ENCODE measurements around the gene LYPLAL1. TPM values are rescaled to one million over a fixed set of nuclear protein-coding genes. Genes with fewer than 3 reads are reported as not detected.

LYPLAL1 gene
- 10 to 100 TPM; 54.5 to 68.4 (median 60.5) TPM for polyA plus RNA-seq (ENCODE audit: insufficient read length in 3 of 3)

GRCh38 chr1:219173758-219174459 is at the start of gene LYPLAL1:
Gene LYPLAL1, plus strand, starts transcription at chr1:219173878. Its CDS starts 13 bp downstream, at chr1:219173891.
- DNase-seq (ENCODE audit: low read depth in 3 of 3, low spot score in 2 of 3): peak; percentile 79 to 83 (median 79)

GRCh38 chr1:219124163-219124562 is 49.5 kb upstream of the LYPLAL1 start:
- DNase-seq (ENCODE audit: low read depth in 3 of 3, low spot score in 2 of 3): no peak

- no peak for DNase-seq (ENCODE audit: low read depth in 3 of 3, low spot score in 2 of 3)
Observed at GRCh38 chr1:219125342-219125741, 48.3 kb upstream of the LYPLAL1 start.

- peak in 2 of 3 donors; percentile 7 to 12 for DNase-seq (ENCODE audit: low read depth in 3 of 3, low spot score in 2 of 3)
Observed at GRCh38 chr1:219126377-219126776, 47.3 kb upstream of the LYPLAL1 start.

- no peak for DNase-seq (ENCODE audit: low read depth in 3 of 3, low spot score in 2 of 3)
Observed at GRCh38 chr1:219128957-219129356, 44.7 kb upstream of the LYPLAL1 start.

- no peak for DNase-seq (ENCODE audit: low read depth in 3 of 3, low spot score in 2 of 3)
Observed at GRCh38 chr1:219130366-219130935, 43.2 kb upstream of the LYPLAL1 start.

- DNase-seq (ENCODE audit: low read depth in 3 of 3, low spot score in 2 of 3): no peak
Observed at GRCh38 chr1:219132939-219133338, 40.7 kb upstream of the LYPLAL1 start.

GRCh38 chr1:219138747-219139146 is 34.9 kb upstream of the LYPLAL1 start:
- no peak for DNase-seq (ENCODE audit: low read depth in 3 of 3, low spot score in 2 of 3)

GRCh38 chr1:219140303-219140877 is 33.3 kb upstream of the LYPLAL1 start:
- no peak for DNase-seq (ENCODE audit: low read depth in 3 of 3, low spot score in 2 of 3)

GRCh38 chr1:219143735-219144134 is 29.9 kb upstream of the LYPLAL1 start:
- no peak for DNase-seq (ENCODE audit: low read depth in 3 of 3, low spot score in 2 of 3)

- no peak for DNase-seq (ENCODE audit: low read depth in 3 of 3, low spot score in 2 of 3)
Observed at GRCh38 chr1:219144658-219145315, 28.9 kb upstream of the LYPLAL1 start.

GRCh38 chr1:219147571-219148019 is 26.1 kb upstream of the LYPLAL1 start:
- no peak for DNase-seq (ENCODE audit: low read depth in 3 of 3, low spot score in 2 of 3)

GRCh38 chr1:219149009-219149577 is 24.6 kb upstream of the LYPLAL1 start:
- no peak for DNase-seq (ENCODE audit: low read depth in 3 of 3, low spot score in 2 of 3)

- DNase-seq (ENCODE audit: low read depth in 3 of 3, low spot score in 2 of 3): no peak
Observed at GRCh38 chr1:219149953-219150352, 23.7 kb upstream of the LYPLAL1 start.

GRCh38 chr1:219150913-219151312 is 22.8 kb upstream of the LYPLAL1 start:
- DNase-seq (ENCODE audit: low read depth in 3 of 3, low spot score in 2 of 3): no peak

- no peak for DNase-seq (ENCODE audit: low read depth in 3 of 3, low spot score in 2 of 3)
Observed at GRCh38 chr1:219151467-219151866, 22.2 kb upstream of the LYPLAL1 start.

- DNase-seq (ENCODE audit: low read depth in 3 of 3, low spot score in 2 of 3): no peak
Observed at GRCh38 chr1:219152751-219153150, 20.9 kb upstream of the LYPLAL1 start.

- DNase-seq (ENCODE audit: low read depth in 3 of 3, low spot score in 2 of 3): no peak
Observed at GRCh38 chr1:219153723-219154122, 20.0 kb upstream of the LYPLAL1 start.

GRCh38 chr1:219155135-219155534 is 18.5 kb upstream of the LYPLAL1 start:
- no peak for DNase-seq (ENCODE audit: low read depth in 3 of 3, low spot score in 2 of 3)

GRCh38 chr1:219159946-219160645 is 13.6 kb upstream of the LYPLAL1 start:
- DNase-seq (ENCODE audit: low read depth in 3 of 3, low spot score in 2 of 3): no peak
